ENCODE results near the gene TSPAN16. TPM values are rescaled to one million over a fixed set of nuclear protein-coding genes. Genes with fewer than 3 reads are reported as not detected.
A peak's percentile ranks its signal among the peaks of the same experiment; 100 is the strongest.

TSPAN16 gene
- total RNA-seq, 3 donors from 2014 or later (not counting 1 experiment from before 2014, with no cell fraction given), result not detected

DNA sequence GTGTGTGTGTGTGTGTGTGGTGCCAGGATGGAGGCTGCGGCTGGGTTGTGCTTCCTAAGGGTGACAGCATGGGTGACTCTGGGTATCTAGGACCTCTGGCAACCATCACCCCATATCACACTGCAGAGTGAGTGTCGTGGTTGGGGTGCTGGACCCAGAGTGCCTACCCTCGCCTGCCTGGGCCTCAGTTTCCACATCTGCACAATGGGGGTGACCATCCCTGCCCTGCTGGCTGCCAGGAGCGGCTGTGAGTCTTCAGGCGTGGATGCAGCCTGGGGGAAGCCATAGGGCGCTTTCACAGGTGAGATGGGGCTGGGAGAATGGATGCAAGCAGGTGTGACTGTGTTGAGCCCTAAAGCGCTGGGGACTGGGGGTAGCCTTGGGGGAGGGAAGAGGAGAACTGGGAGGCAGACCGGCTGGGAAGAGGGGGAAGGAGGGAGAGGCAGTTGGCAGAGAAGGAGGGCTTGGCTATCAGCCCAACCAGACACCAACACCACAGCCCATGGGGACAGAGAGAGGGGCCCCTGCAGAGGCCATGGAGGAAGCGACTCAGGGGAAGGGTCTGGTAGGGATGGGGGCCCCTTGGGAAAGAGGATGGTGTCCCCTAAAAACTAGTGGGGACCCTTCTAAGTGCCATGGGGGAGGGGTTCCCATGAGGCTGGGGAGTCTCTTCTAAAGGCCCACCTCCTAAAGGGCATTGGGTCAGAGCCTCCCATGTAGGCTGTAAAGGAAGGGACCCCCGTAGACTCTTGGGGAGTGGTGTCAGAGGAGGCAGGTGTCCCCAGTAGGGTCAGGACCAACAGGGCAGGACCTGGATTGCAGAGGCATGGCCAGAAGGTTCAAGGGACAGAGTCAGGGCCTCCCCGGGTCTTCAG, 61.0 kb downstream of the TSPAN16 start:
- peak overlapping the region; percentile 5 to 89 for H3K27ac Mint-ChIP-seq

DNA sequence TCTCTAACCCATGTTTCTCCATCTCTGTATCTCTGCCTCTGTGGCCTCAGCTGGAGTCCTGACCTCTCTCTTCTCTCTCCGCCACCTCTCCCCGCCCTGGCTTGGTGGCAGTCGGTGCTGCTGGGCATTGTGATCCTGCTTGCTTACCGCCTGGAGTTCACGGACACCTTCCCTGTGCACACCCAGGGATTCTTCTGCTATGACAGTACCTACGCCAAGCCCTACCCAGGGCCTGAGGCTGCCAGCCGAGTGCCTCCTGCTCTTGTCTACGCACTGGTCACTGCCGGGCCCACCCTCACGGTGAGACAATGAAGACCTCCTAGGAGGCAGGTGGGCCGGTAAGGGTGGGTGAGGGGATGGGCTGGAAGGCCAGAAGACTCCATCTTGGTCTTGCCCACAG, 63.5 kb downstream of the TSPAN16 start:
- H3K4me1 ChIP-seq (ENCODE audit: control insufficient read depth, insufficient read depth, low read length), result peaks cover 14% of the 10 kb centered on the region
- TF ChIP-seq, protein P1, sequence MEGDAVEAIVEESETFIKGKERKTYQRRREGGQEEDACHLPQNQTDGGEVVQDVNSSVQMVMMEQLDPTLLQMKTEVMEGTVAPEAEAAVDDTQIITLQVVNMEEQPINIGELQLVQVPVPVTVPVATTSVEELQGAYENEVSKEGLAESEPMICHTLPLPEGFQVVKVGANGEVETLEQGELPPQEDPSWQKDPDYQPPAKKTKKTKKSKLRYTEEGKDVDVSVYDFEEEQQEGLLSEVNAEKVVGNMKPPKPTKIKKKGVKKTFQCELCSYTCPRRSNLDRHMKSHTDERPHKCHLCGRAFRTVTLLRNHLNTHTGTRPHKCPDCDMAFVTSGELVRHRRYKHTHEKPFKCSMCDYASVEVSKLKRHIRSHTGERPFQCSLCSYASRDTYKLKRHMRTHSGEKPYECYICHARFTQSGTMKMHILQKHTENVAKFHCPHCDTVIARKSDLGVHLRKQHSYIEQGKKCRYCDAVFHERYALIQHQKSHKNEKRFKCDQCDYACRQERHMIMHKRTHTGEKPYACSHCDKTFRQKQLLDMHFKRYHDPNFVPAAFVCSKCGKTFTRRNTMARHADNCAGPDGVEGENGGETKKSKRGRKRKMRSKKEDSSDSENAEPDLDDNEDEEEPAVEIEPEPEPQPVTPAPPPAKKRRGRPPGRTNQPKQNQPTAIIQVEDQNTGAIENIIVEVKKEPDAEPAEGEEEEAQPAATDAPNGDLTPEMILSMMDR (IDR thresholded peaks at IDR 0.05), result no peak
- no peaks in the 10 kb centered on the region for H3K9me3 Mint-ChIP-seq
- intact Hi-C loops (cut with micrococcal nuclease), result no loop called here
- no peak overlapping the region for H3K27ac ChIP-seq (ENCODE audit: low read length)
- H3K36me3 Mint-ChIP-seq, result no peaks in the 10 kb centered on the region
- H3K4me3 ChIP-seq (ENCODE audit: low read length), result no peak overlapping the region
- H3K36me3 ChIP-seq (ENCODE audit: control insufficient read depth, insufficient read depth, low read length), result no peaks in the 10 kb centered on the region
- H3K4me1 Mint-ChIP-seq, result peaks cover 12 to 21% of the 10 kb centered on the region in 2 donors
- no peak overlapping the region for H3K4me3 Mint-ChIP-seq
- H3K27me3 Mint-ChIP-seq (ENCODE audit: low read depth in 2 of 2), result no peaks in the 10 kb centered on the region
- 96% methylated on average over 11 of the region's 11 CpGs for WGBS (ENCODE audit: insufficient coverage)
- DNase-seq, result no peak
- H3K27me3 ChIP-seq (ENCODE audit: control insufficient read depth, insufficient read depth, low read length), result no peaks in the 10 kb centered on the region
- H3K27ac Mint-ChIP-seq, result peak overlapping the region in 1 of 2 donors; percentile 4
- no peak for ATAC-seq
- no peaks in the 10 kb centered on the region for H3K9me3 ChIP-seq (ENCODE audit: control insufficient read depth, insufficient read depth, low read length)

More for the DNA sequence above, 61.0 kb downstream of the TSPAN16 start:
- Mint-ChIP-seq H3K4me3 (peak overlapping the region; percentile 80), H3K9me3 (no peaks in the 10 kb centered on the region), H3K36me3 (no peaks in the 10 kb centered on the region), H3K27me3 (ENCODE audit: low read depth in 2 of 2) (no peaks in the 10 kb centered on the region), H3K4me1 (peaks cover 12 to 21% of the 10 kb centered on the region in 2 donors)
- no peaks in the 10 kb centered on the region for H3K27me3 ChIP-seq (ENCODE audit: control insufficient read depth, insufficient read depth, low read length)
- 83% methylated on average over 10 of the region's 11 CpGs for WGBS (ENCODE audit: insufficient coverage)
- no peaks in the 10 kb centered on the region for H3K36me3 ChIP-seq (ENCODE audit: control insufficient read depth, insufficient read depth, low read length)
- no peak for ATAC-seq
- no peak overlapping the region for H3K4me3 ChIP-seq (ENCODE audit: low read length)
- intact Hi-C loops (cut with micrococcal nuclease), result no loop called here
- H3K9me3 ChIP-seq (ENCODE audit: control insufficient read depth, insufficient read depth, low read length), result no peaks in the 10 kb centered on the region
- no peak overlapping the region for H3K27ac ChIP-seq (ENCODE audit: low read length)
- peaks cover 14% of the 10 kb centered on the region for H3K4me1 ChIP-seq (ENCODE audit: control insufficient read depth, insufficient read depth, low read length)
- DNase-seq, result no peak
- TF ChIP-seq, protein P1 (IDR thresholded peaks at IDR 0.05), result no peak

DNA sequence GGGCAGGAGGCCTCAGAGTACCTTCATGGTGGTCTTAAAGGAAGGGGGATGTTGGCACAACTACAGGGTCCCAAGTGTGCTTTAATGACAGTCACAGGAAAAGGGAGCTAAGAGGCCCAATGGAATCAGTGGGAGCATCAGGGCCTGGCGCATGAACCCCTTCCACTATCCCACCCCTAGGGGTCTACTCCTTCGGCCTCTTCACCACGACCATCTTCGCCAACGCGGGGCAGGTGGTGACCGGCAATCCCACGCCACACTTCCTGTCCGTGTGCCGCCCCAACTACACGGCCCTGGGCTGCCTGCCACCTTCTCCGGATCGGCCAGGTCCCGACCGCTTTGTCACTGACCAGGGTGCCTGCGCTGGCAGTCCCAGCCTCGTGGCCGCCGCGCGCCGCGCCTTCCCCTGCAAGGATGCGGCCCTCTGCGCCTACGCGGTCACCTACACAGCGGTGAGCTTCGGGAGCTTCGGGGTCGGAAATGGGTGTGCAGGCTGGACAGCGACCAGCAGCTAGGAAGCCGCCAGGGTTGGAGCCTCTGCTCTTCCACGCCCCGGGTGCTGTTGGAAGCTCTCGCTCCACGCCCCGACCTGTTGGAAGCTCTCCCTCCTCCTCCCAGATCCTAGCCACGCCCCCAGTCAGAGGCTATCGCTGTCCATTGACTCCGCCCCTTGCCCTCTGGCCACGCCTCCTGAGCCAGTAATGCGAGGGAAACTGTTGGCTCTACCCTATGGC, 65.2 kb downstream of the TSPAN16 start:
- Mint-ChIP-seq H3K27me3 (ENCODE audit: low read depth in 2 of 2) (no peaks in the 10 kb centered on the region), H3K27ac (no peak overlapping the region), H3K4me1 (peaks cover 4 to 6% of the 10 kb centered on the region in 2 donors), H3K36me3 (no peaks in the 10 kb centered on the region), H3K9me3 (no peaks in the 10 kb centered on the region), H3K4me3 (no peak overlapping the region)
- H3K9me3 ChIP-seq (ENCODE audit: control insufficient read depth, insufficient read depth, low read length), result no peaks in the 10 kb centered on the region
- no peaks in the 10 kb centered on the region for H3K36me3 ChIP-seq (ENCODE audit: control insufficient read depth, insufficient read depth, low read length)
- H3K4me3 ChIP-seq (ENCODE audit: low read length), result no peak overlapping the region
- H3K27me3 ChIP-seq (ENCODE audit: control insufficient read depth, insufficient read depth, low read length), result no peaks in the 10 kb centered on the region
- ATAC-seq, result no peak
- H3K4me1 ChIP-seq (ENCODE audit: control insufficient read depth, insufficient read depth, low read length), result peaks cover 1% of the 10 kb centered on the region
- TF ChIP-seq, protein P1 (IDR thresholded peaks at IDR 0.05), result no peak
- no peak overlapping the region for H3K27ac ChIP-seq (ENCODE audit: low read length)
- intact Hi-C loops (cut with micrococcal nuclease), result no loop called here
- no peak for DNase-seq
- 91% methylated on average over 43 of the region's 43 CpGs for WGBS (ENCODE audit: insufficient coverage)

All from natural killer cell (primary cell).